GM18867 (cell line): ENCODE results near the gene ERVFRD-1.
A peak's percentile ranks its signal among the peaks of the same experiment; 100 is the strongest.
"Not testable (repeated sequence)": the region's sequence is repeated elsewhere in the genome, so short reads cannot be mapped to it uniquely, and the experiment has no call there.

ENCODE experiments used
- ATAC-seq: cut with Tn5 transposase; IDR thresholded peaks from one replicate; pipeline ENCODE4 v1.9.1; 2021; ENCODE audit warnings: mild to moderate bottlenecking, moderate library complexity; ENCODE audit not compliant: unreplicated experiment

The ERVFRD-1 gene

DNA sequence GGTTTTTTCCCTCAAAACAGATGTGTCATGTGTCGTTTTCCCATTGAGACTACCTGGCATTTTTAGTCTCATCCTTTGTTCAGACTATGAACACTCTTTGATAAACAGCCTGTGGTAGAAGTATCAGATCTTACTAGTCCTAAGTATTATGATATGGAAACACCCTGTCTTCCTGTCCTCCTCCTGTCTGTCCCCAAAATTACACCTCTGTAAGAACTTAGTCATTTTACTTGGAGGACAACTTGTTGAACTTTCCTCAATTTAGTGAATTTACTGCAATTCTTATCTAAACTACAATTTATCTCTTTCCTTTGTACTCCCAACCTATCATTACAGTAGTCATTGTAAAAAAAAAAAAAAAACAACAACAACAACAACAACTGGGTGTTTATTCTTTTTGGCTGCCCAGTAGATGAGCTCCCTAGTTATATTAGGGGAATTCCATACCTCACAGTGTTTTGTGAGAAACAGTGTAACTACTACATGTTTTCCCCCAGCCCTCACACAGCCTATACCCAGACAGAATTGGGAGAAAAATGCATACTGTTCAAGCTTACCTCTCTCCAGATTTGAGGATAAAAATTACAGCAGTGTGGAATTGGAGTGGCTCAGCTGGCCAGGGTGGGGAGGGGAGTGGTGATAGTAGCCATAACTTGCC is 18.5 kb upstream of the ERVFRD-1 start:
- ATAC-seq = no peak

GRCh38 chr6:11128608-11129007 is 17.1 kb upstream of the ERVFRD-1 start:
- ATAC-seq = no peak

DNA sequence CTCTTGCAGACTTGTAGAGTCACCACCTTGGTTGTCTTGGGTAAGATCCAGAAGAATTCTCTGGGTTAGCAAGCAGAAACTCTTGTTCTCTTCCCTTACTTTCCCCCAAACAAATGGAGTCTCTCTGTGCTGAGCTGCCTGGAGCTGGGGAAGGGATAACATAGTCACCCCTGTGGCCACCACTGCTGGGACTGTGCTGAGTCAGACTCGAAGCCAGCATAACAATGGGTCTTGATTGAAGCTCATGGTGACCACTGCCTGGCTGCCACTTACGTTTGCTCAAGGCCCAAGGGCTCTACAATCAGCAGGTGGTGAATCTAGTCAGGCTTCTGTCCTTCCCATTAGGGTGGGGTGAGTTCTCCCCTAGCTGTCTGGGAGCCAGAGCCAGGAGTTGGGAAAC is 15.4 kb upstream of the ERVFRD-1 start:
- no peak for ATAC-seq

DNA sequence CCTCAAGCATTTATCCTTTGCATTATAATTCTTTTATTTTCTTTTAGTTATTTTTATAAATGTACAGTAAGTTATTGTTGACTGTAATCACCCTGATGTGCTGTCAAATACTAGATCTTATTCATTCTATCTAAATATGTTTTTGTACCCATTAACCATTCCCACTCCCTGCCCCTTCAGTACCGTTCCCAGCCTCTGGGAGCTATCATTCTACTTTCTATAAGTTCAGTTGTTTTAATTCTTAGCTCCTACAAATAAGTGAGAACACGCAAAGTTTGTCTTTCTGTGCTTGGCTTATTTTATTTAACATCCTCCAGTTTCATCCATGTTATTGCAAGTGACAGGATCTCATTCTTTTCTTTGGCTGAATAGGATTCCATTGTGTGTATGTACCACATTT is 12.5 kb upstream of the ERVFRD-1 start:
- no peak for ATAC-seq

GRCh38 chr6:11122380-11122779 is 10.9 kb upstream of the ERVFRD-1 start:
- no peak for ATAC-seq

DNA sequence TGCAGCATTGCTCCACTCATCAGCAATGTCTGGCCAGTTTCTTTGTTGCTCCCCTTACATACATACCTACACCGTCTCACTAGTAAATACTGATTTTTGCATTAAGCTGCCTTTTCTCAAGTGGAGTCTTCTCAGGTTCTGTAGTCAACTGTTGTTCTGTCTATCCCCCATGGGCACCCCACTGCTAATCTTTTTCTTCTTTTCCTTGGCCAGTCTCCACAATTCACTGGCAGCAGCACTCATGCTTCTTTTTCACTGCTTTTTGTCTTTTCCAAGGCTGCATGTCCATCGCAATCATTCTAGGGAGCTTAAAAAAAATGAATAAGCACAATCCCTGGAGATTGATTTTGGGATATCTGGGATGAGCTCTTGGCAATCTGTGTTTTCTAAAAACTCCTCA is 10.3 kb upstream of the ERVFRD-1 start:
- no peak for ATAC-seq

DNA sequence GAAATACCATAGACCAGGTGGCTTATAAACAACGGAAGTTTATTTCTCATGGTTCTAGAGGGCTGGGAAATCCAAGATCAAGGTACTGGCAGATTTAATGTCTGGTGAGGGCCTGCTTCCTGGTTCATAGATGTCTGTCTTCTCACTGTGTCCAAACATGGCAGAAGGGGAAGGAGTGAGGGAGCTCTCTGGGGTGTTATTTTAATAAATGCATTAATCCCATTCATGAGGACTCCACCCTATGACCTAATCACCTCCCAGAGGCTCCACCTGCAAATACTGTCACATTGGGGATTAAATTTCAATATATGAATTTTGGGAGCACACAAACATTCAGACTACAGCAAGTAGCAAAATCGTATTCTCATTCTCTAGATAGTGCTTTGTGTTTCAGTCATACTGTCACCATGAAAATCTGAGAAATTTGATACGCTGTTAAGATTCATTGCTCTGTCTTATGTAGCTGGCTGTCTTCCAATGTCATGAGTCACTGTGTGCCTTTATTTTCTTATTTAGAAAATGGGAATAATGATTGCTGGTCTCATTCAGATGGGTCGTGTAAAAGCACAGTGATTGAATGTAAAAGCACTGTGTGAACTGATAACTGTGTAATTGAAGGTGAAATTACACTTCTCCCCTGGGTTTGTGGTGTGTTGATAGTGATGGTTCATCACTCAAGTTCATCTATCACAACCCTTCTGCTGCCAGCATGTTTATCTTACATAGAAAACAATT is 8.9 kb upstream of the ERVFRD-1 start:
- ATAC-seq = no peak

- ATAC-seq = not testable (repeated sequence)
These were observed 4.4 kb upstream of the ERVFRD-1 start for GRCh38 chr6:11115808-11116536.

DNA sequence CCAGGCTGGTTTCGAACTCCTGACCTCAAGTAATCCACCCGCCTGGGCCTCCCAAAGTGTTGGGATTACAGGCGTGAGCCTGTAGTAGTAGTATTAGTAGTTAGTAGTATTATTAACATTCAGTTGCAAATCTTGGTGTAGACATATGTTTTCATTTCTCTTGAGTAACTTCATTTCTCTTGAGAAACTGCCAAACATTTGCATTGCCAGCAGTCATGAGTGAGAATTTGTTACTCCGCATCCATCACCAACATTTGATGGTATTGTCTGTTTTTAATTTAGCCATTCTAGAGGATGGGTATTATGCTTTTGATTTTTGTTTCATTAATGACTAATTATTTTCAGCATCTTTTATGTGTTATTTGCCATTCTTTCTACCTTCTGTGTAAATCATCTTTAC is 1.5 kb upstream of the ERVFRD-1 start:
- ATAC-seq = no peak

GRCh38 chr6:11111769-11112437 is 378 bp upstream of the ERVFRD-1 start:
- no peak for ATAC-seq

- ATAC-seq = no peak
These were observed 2.8 kb downstream of the ERVFRD-1 start for GRCh38 chr6:11108726-11109125.

- ATAC-seq = no peak
These were observed 8.5 kb downstream of the ERVFRD-1 start for GRCh38 chr6:11103065-11103464.

GRCh38 chr6:11101417-11101816 is 10.1 kb downstream of the ERVFRD-1 start:
- no peak for ATAC-seq

GRCh38 chr6:11098004-11098403 is 13.5 kb downstream of the ERVFRD-1 start:
- ATAC-seq = no peak

DNA sequence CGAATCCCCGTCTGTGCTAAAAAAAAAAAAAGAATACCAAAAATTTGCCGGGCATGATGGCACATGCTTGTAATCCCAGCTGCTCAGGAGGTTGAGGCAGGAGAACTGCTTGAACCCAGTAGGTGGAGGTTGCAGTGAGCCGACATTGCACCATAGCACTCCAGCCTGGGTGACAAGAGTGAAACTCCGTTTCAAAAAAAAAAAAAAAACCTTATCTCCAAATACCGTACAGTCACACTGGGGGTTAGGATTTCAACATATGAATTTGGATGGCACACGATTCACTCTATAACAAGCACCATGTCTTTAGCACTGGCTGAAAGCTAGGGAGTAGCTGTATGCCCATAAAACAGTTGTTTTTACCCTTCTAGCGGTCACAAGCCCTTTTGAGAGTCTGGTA is 14.0 kb downstream of the ERVFRD-1 start:
- ATAC-seq = no peak

DNA sequence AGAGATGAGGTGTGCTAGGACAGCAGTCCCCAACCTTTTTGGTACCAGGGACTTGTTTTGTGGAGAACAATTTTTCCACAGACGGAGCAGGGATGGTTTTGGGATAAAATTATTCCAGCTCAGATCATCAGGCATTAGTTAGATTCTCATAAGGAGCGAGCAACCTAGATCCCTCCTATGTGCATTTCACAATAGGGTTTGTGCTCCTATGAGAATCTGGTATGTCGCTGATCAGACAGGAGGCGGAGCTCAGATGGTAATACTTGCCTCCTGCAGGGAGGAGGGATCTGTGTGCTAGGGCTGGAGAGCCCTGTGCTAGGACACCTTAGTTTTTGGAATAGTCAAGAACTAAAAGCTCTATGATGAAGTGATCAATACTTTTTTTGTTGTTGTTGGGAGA is 15.4 kb downstream of the ERVFRD-1 start:
- ATAC-seq = no peak

GRCh38 chr6:11094941-11095340 is 16.6 kb downstream of the ERVFRD-1 start:
- ATAC-seq = no peak

DNA sequence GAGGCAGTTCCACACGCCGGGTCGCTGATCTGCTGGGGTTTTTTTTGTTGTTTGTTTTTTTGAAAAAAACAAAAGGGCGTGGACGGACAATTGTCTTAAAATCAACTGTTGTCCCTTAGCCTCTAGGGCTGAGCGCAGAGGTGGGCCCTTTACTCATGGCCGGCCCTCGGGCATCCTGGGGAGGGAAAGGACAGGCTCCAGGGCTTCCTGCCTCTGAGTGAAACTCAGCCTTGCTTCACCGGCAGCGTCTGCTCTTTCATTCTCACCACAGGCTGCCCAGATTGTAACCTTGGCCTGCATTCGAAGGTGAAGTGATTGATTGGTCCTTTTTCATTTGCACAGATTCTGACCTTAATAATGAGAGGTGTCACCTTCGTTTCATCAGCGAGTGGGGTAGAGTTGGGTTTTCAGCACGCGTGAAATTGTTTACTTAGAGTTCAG is 17.1 kb downstream of the ERVFRD-1 start:
- ATAC-seq = peak; percentile 32

GRCh38 chr6:11093626-11094410 is 17.7 kb downstream of the ERVFRD-1 start, which contains the start of gene SMIM13:
TSS of gene SMIM13 (plus strand) at chr6:11093834. CDS start at chr6:11094314, 480 bp downstream.
- ATAC-seq = peak; percentile 89

DNA sequence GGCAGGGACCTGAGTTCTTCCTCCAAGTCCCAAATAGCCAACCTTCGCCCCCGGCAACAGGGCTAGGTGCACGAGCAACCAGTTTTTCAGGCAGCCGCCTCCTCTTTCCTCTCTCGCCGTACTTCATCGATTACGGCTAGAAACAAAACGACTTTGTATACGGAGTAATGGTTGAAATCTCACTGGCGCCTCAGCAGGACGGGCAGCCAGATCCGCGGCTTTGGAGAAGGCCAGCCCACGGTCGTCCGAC is 18.2 kb downstream of the ERVFRD-1 start:
- peak; percentile 19 for ATAC-seq
